Stimulated activated CD4-positive, alpha-beta T cell treated with anti-CD3 and anti-CD28 coated beads, Interleukin-15, amount 100 ng/mL, for 48 hours (primary cell): ENCODE results near the gene APBA3.

Experiments
- DNase-seq, 2 donors: peaks; one replicate each; pipeline ENCODE4 v3.0.0-alpha.2; 2020; ENCODE audit warnings: low read depth in 2 of 2

The APBA3 gene, protein sequence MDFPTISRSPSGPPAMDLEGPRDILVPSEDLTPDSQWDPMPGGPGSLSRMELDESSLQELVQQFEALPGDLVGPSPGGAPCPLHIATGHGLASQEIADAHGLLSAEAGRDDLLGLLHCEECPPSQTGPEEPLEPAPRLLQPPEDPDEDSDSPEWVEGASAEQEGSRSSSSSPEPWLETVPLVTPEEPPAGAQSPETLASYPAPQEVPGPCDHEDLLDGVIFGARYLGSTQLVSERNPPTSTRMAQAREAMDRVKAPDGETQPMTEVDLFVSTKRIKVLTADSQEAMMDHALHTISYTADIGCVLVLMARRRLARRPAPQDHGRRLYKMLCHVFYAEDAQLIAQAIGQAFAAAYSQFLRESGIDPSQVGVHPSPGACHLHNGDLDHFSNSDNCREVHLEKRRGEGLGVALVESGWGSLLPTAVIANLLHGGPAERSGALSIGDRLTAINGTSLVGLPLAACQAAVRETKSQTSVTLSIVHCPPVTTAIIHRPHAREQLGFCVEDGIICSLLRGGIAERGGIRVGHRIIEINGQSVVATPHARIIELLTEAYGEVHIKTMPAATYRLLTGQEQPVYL

DNA sequence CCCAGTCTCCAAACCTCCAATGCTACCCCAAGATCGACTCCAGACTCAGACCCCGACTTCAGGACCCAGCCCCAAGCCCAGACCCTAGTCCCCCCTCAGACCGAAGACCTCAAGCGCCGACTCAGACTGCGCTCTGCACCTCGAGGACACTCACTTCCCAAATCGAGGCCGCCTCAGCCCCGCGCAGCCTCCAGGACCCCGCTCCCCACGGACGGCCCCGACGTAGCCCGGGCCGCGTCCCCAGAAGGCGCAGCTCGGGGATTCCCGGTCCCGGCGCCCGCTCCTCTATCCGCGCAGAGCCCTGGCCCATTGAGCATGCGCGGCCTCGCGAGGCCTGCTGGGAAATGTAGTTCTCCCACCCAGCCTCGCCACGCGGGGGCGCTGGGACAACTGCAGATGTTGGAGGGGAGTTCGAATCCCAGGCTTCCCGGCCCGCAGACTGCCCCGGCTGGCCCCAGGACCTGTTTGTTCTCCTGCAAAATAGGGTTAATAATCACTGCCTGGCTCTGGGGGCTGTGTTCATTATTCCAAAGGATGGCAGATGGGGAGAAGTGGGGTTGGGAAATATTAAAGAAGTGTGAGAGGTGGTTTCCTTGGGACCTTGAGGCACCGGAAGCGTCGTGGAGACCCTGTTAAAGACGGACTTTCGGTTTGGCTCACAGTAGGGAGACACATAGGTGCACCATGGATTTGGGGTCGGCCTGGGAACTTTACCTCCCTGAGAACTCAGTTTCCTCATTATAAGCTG, at the start of gene APBA3:
Gene APBA3 (minus strand): TSS at position 311 of the 748 bp plus-strand sequence. CDS start 1,428 bp downstream, outside the sequence.
- DNase-seq: peak; percentile 91 to 95

DNA sequence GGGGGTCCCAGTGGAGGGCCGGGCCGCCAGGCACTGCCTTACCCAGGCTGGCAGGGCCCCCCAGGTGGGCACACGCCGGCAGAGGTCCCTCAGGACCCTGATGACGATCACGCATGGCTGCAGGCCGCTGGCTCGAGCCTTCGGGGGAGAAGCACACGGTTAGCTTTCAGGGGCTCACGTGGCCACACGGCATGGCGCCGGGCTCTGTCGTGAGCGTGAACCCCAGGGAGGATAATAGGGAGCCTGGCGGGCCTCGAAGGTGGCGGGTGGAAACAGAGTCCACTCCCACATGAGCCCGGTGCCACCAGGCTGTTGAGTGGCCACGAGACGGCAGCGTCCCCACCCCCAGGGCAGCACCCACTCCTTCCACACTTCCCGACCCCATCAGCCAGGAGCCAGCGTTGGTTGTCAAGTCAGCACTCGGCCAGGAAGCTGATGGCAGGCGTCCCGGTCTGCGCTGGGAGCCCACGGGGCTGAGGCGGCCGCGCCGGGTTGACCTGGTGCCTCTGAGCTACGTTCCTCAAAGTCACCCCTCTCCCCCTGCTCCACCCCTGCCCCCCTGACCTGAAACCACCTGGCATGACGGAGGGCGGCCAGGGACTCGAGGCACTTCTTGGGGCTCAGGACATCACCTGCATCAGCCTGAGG, 49.3 kb upstream of the APBA3 start:
- DNase-seq: no peak

DNA sequence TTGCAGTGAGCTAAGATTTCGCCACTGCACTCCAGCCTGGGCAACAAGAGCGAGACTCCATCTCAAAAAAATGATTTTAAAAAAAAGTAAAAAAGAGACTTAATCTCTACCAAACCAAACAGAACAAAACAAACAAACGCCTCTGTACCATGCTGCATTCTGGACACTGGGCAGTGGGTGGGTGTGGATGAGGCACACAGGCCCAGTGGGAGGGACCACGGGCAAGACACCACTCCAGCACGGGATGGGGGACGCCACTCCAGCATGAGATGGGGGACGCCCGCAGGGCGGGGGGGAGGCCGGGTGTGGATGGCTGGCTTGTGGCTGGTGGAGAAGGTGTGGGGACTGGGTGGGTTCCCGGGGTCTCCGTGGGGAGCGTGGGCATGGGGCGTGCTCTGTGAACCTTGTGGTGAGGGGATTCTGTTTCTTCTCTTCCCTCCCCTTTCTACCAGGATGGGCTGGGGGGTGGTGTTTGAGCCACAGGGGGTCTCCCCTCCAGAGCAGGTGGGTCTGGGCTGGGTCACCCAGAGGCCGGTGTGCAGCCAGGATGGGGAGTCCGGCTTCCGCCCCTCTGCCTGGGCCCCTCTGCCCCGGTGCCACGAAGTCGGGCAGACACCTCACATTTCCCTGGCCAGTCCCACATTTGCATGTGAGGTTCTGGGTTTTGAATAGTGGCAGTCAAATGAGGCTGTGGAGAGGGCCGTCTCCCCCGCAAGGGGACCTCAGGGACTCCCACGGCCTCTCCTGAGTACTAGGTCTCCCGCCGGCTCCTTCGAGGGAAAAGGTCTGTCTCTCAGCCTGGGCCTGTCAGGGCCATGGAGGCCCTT, 48.6 kb upstream of the APBA3 start:
- no peak for DNase-seq

DNA sequence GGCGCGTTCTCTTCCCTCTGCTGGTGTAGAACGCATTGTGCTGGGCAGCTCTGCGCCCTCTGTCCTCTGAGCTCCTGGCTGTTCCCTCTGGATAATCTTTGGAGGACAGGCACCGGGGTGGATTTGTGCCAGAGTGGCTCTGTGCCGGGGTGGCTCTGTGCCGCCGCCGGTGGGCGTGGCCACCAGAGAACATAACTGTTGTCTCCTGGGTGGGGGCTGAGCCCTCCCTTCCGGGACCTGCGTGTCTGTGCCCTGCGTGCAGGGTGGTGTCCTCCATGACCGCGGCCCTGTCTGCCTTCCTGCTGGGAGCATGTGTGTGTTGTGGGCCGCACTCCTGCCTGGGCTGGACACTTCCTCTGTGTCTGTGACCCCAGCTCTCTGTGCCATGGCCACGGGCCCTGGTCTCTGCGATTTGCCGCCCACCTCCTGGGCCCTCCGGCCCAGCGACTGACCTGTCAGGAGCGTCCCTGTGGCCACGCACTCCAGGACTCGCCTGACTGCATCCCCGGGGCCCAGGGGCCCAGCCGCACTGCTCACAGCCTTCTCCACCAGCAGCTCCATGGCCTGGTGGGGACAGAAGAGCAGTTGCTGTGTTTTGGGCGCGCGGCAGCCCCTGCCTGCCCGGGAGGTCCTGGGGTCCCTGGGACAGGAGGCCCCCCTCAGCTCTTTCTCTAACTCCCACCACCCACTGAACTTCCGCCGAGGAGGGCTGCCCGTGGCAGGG, 47.1 kb upstream of the APBA3 start:
- DNase-seq: no peak

DNA sequence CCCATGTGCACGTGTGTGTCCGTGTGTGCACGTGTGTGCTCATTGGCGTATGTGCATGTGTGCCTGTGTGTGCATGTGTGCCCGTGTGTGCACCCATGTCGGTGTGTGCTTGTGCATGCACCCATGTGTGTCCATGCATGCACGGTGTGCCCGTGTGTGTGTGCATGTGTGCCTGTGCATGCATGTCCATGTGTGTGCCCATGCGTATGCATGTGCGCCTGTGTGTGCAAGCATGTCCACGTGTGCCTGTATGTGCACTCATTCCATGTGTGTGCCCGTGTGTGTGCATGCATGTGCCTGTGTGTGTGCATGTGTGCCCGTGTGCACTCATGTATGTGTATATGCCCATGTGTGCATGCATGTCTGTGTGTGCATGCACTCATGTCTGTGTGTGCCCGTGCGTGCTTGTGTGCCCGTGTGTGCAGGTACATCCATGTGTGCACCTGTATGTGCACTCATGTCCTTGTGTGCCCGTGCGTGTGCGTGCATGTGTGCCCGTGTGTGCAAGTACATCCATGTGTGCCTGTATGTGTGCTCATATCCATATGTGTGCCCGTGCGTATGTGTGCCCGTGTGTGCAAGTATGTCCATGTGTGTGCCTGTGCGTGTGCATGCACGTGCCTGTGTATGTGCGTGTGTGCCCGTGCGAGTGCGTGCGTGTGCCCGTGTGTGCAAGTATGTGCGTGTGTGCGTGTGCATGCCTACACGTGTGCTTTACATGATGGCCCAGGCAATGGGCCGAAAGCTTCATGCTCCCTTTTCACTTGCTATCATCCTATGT, 46.3 kb upstream of the APBA3 start:
- DNase-seq: no peak

DNA sequence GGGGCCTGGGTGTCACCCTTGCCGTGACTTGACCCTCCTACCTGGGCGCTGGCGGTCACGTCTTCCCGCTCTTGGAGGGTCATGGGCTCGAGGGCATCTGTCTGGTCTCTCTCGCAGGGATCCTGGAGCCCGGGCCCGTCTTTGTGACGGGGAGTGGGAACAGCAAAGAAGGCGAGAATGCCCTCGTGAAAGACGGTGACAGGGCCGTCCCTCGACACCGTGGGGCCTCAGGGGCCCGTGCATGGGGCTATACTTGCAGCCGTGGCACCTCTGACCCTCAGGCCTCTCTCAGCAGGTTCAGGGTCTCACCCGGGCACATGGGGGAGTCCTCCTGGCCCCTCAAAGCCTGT, 45.6 kb upstream of the APBA3 start:
- DNase-seq: no peak

DNA sequence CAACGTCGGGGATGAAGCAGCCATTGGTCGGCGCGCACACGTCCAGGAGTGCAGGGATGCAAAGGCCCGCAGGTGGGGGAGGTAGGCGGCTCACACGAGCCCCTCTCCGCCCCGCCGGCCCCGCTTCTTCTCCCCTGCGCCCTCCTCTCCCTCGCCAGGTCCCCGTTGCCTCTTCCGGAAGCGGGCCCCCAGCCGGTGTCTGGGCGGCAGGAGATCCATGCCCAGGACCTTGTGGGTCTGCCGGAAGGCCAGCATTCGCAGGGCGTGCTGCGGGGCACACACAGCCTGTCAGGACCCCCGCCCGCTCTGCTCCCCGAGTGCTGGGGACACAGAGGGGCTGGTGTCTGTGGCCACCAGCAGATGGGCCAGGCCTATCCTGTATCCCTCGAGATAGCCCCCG, 44.4 kb upstream of the APBA3 start:
- DNase-seq: no peak

DNA sequence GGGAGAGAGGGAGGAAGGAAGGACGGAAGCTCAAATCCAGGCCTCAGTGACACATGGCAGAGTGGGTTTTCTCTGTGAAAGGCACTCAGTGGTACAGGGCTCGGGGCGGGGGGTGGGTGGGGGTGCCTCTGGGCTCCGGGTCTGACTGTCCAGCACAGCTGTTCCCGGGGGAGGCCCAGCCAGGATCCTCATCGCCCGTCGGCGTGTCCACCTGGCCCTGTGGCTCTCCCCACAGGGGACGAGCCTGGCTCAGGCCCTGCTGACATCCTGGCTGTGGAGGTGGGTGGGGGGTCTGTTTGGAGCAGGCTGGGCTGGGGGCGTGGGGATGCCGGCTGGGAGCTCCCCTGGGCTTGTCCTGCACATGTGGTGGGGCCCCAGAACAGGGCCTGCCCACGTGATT, 42.9 kb upstream of the APBA3 start:
- DNase-seq: no peak

DNA sequence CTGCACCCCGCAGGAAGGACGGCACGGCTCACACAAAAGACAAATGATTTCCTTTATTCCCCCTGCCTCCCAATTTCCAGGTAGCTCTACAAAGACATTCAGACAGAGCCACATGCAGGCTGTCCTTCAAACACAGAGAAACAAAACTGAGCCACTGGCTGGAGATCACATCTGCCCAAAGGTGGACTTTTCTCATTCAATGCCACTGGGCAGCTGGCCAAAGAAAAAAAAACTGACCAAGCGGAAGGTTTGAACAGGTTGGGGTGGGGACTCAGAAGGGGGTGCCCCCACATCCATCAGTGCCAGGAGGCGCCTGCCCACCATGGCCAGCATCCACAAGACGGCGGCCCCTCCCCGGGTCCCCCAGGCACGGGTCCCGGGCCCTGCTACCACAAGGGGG, 42.5 kb upstream of the APBA3 start:
- no peak for DNase-seq

DNA sequence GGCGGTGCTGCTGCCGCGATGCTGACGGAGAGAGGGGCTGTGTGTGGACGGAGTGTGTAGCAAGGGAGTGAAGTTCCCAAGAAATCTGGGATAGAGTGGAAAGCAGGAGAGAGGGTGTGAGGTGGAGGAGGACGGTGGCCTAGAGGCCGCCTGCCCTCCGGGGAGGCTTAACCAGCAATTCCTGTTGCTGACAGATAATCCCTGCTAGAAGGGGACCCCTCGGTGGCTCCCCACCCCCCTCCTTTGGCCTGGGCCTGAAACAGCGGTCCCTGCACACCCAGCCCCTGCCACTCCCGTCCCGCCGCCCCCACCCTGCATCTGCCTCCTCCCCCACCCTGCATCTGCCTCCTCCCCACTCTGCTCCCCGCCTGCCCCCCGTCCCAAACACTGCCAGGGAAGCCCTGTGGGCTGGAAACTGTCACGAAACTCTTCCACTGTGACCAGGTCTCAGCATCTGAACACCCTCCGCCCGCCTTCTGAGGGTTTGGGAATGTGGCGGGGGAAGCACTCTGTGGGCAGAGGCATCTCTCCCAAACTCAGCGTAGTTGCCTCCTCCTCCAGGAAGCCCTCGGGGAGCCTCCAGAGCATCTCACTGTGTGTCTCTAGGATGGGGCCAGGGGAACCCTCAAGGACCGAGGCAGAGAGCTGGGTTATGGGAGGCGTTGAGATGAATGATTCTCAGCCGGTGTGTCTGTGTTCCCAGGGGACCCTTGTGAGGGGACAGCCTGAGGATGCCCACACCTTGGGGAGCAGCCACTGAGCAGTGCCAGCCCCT, 41.8 kb upstream of the APBA3 start:
- DNase-seq: no peak

DNA sequence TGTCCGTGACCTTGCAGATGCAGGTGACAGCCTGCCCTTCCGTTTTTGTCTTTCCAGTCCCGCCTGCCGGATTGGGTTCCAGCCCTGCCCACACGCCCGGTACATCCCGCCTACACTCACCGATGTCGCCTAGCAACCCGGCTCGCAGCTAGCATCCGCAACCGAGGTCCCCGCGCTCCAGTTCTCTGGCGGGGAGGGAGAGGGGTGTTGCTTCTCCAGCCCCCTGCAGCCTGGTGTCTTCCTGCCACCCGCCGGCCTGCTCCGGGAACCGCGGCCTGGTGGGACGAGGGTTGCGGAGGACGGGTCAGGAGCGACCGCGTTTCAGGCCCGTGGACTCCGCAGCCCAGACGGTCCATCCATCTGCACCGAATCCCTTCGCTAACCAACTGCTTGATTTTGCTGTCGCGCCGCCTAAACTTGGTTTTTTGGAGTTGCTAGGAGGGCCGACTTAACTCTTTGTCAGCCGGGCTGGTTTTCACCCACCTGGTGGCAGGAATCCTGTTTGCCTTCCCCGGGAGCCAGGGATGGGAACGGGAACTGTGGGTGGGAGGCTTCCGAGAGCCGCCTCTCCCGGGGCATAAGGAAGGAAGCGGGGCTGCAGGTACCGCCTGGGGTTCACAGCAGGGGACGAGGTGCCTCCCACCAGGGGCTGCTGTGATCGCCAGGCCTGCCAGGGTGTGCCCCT, 40.1 kb upstream of the APBA3 start:
- DNase-seq: peak in 1 of 2 donors; percentile 50

DNA sequence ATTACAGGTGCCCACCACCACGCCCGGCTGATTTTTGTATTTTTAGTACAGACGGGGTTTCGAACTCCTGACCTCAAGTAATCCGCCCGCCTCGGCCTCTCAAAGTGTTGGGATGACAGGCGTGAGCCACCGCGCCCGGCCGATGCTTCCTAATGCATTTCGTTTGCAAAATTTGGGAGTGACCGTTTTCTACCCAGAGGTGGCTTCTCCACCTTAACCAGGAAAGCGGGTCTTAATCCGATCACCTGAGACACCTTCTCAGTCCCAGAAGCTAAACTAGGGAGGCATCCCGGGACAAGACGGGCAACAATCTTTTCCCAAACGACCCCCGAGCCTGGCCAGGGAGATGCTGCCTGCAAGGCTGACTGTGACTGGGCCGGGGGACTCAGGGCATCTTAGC, 39.5 kb upstream of the APBA3 start:
- DNase-seq: no peak

DNA sequence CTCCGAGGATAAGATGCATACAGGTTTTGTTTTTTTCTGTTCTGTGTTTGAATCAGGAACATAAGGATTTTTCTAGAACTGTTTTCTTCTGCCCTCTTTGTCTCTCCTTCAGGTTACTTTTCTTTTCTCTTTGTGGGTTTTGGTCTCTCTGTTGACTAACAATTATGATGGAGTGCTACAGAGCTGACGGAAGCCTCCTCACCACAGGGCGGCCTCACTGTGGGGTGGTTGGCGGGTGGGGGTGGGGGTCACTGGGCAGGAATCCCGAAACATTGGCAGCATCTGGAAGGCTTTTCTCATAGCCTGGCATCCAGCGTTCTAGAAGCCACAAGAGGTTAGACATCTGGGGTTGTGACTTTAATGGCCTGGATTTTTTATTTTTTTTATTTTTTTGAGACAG, 36.6 kb upstream of the APBA3 start:
- no peak for DNase-seq

DNA sequence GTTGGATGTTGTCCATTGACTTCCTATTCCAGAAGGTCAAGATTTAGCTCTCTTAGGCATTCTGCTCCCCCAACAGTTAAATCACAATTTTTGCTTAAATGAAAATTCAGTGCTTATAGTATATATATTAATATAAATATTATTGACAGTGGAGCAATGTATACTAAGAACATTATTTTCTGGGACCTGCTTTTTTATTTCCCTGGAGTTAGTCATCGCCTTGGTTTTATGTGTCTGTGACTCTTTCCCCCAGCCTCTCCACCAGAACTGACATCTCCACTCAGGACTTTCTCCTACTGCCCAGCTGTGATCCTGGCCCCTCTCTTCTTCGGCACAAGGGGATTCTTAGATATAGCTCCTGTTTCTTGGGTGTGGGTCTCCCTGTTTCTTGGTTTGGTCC, 34.9 kb upstream of the APBA3 start:
- DNase-seq: no peak

DNA sequence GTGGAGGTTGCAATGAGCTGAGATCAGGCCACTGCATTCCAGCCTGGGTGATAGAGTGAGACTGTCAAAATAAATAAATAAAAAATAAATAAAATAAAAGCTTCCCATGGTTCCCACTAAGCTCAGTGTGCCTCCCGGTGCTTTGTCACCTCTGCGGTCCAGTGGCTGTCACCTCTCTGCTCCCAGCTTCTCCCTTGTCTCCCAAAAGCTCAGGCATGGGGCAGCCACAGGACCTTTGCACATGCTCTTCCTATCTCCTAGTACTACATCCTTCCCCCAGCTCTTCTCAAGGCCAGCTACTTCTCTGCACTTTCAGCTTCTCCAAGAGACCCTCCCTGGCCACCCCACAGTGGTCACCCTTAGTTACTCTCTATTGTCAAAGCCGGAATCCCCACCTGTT, 32.3 kb upstream of the APBA3 start:
- no peak for DNase-seq

DNA sequence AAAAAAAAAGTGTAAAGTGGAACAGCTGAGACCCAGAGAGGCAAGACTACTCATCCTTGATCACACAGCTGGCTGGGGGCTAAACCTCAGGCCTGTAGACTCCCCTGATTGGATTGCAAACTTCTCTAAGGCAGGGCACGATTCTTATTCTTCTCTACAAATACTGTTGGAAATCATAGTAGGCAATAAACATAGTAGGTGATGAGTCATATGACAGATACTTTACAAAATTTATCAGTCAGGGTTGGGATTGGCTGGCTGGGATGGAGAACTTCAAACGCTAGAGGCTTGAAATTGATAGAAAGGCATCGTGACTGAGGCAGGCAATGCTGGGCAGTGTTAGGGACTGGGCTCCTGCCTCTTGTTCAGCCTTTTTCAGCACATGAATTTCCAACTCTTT, 30.6 kb upstream of the APBA3 start:
- no peak for DNase-seq

DNA sequence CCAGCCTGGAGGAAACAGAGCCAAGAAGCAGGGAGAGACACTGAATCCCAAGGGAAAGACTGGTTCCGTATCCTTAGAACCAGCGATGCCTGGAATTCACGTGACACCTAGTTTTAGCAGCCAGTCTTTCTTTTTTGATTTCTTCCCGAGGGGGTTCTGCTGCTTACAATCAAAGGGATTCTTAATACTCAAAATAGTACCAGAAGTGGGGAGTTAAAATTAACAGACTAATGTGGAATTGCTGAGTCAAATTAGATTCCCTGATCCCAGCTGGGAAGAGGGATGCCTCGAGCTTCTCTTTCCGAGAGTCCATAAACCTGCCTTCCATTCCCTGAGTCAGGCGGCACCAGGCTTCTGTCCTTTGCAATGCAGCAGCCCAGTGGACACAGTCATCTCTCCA, 29.4 kb upstream of the APBA3 start:
- DNase-seq: no peak

DNA sequence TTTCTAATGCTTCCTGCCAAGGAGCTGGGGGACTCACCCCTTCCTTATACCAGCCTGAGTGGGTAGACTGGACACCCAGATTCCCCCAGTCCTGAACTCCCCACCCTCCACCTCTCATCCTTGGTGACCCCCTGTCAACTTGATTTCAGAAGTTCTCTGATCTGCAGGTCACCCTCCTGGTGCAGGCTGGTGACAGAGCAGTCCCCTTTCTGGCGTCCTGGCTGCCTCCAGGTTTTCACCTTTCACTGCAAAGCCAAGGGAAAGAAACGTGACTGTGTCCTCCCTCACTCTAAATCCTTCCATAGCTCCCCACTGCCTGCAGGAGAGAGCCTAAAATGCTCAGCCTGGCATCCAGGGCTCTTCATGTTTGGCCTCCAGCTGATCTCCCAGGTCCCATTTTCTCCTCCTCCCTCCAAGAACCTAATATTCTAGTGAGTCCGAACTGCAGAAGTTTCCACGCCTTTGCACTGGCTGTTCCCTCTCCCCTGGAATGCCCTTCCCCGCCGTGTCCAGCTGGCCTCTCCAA, 28.8 kb upstream of the APBA3 start:
- no peak for DNase-seq
